LoVo (cell line): ENCODE data around the gene RBM3.

Experiments used
- DNase-seq: peaks from one replicate; pipeline ENCODE4 v3.0.0-alpha.2; 2016; ENCODE audit warnings: low spot score

The RBM3 gene

GRCh38 chrX:48578661-48579128, 4.4 kb downstream of the RBM3 start:
- no peak for DNase-seq

GRCh38 chrX:48579259-48579658, 5.0 kb downstream of the RBM3 start:
- no peak for DNase-seq

- DNase-seq: no peak
Measured at GRCh38 chrX:48580662-48581061, 6.4 kb downstream of the RBM3 start.

- DNase-seq: no peak
Measured at GRCh38 chrX:48584698-48585097, 10.4 kb downstream of the RBM3 start.

GRCh38 chrX:48589482-48590162, 15.3 kb downstream of the RBM3 start:
- DNase-seq: no peak

GRCh38 chrX:48590203-48591103, 16.2 kb downstream of the RBM3 start:
- DNase-seq: no peak

GRCh38 chrX:48591255-48591791, 17.0 kb downstream of the RBM3 start:
- DNase-seq: peak; percentile 56

- no peak for DNase-seq
Measured at GRCh38 chrX:48592971-48593370, 18.7 kb downstream of the RBM3 start.

GRCh38 chrX:48595929-48596328, 21.6 kb downstream of the RBM3 start:
- no peak for DNase-seq

GRCh38 chrX:48597353-48598264, 23.3 kb downstream of the RBM3 start, which contains the start of gene WDR13:
Gene WDR13 (plus strand): TSS chrX:48597492. CDS start chrX:48597997, 505 bp downstream.
- peak; percentile 91 for DNase-seq

GRCh38 chrX:48598614-48599013, 24.3 kb downstream of the RBM3 start:
- DNase-seq: no peak

GRCh38 chrX:48599341-48599740, 25.1 kb downstream of the RBM3 start:
- no peak for DNase-seq

GRCh38 chrX:48600226-48600625, 25.9 kb downstream of the RBM3 start:
- no peak for DNase-seq

- DNase-seq: no peak
Measured at GRCh38 chrX:48601741-48602394, 27.6 kb downstream of the RBM3 start.

GRCh38 chrX:48604701-48605100, 30.4 kb downstream of the RBM3 start:
- no peak for DNase-seq

- no peak for DNase-seq
Measured at GRCh38 chrX:48606091-48606490, 31.8 kb downstream of the RBM3 start.

GRCh38 chrX:48611703-48612102, 37.4 kb downstream of the RBM3 start:
- DNase-seq: no peak

- DNase-seq: no peak
Measured at GRCh38 chrX:48613502-48614160, 39.3 kb downstream of the RBM3 start.

GRCh38 chrX:48616576-48616975, 42.3 kb downstream of the RBM3 start:
- no peak for DNase-seq

- no peak for DNase-seq
Measured at GRCh38 chrX:48617542-48618340, 43.5 kb downstream of the RBM3 start.
